ENCODE results near the gene FAM76B.

The FAM76B gene

GRCh38 chr11:95728790-95729189, 60.8 kb downstream of the FAM76B start:
- DNase-seq, result no peak

- DNase-seq, result no peak
These were observed 61.5 kb downstream of the FAM76B start for GRCh38 chr11:95728094-95728493.

- DNase-seq, result no peak
These were observed 62.0 kb downstream of the FAM76B start for GRCh38 chr11:95727620-95728019.

- no peak for DNase-seq
These were observed 62.5 kb downstream of the FAM76B start for GRCh38 chr11:95727111-95727510.

GRCh38 chr11:95725196-95725595, 64.4 kb downstream of the FAM76B start:
- DNase-seq, result no peak

GRCh38 chr11:95723361-95723942, 66.1 kb downstream of the FAM76B start:
- DNase-seq, result no peak

- DNase-seq, result no peak
These were observed 69.4 kb downstream of the FAM76B start for GRCh38 chr11:95720195-95720594.
